ENCODE measurements around the gene BCLAF3. TPM values are rescaled to one million over a fixed set of nuclear protein-coding genes. Genes with fewer than 3 reads are reported as not detected.

Gene BCLAF3
- 0.63 and 1.7 TPM in 2 replicates for polyA plus RNA-seq (2011; rRNA removed)
- polyA minus RNA-seq (2011; rRNA and poly(A)+ RNA removed) = 1.2 and 2.0 TPM in 2 replicates

DNA sequence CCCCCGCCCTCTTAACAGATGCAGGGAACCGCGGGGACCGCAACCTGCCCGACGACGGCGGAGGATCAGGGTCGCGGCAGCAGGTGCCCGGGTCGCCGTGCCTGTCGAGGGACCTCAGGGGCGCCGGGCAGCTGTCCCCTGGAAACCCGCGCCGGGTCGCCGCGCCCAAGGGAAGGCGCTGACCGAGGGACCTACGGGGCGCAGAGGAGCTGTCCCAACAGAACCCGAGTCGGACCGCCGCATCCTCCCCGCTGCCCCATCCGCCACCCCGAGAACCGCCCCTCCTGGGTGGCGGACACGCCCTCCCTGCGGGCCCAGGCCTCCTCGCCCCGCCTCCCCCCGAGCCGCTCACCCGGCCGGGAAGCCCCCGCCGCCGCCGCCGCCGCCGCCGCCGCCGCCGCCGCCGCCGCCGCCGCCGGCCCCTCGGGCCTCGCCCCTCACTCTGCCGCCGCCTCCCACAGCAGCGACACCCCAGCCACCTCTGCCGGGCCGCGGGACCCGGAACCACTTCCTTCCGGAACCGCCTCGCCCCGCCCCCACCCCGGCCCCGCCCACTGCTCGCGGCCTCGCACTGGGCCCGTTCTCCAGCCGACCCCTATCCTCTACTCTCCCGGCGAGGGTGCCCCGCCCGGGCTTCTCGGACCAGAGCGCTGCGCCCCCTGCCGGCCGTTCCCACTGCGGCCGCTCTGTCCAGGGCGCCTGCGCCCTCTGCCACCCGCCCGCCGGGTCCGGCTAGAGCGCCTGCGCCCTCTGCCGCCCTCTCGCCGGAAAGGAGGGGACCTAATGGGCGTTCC is at the start of gene BCLAF3:
BCLAF3 (minus strand) TSS at position 506 of the 794 bp plus-strand sequence. CDS start 20,797 bp downstream, outside the sequence.
- CTCF ChIA-PET = interaction anchor here (0.6 to 1.2 kb wide), 3 partner anchors 9 to 86 kb away, joined by 3 to 5 read pairs (median 3); no protein-coding TSS in a partner anchor
- H3K36me3 ChIP-seq (ENCODE audit: control insufficient read depth, insufficient read depth, low read length) = no peaks in the 10 kb centered on the region
- DNase-seq (ENCODE audit: low read depth) = peak; percentile 15
- peak within 1 kb of the TSS; percentile 77 for H3K4me3 ChIP-seq (ENCODE audit: low read depth, low read length)
- POLR2A ChIA-PET = no interaction called here
- TF ChIP-seq, protein P1, sequence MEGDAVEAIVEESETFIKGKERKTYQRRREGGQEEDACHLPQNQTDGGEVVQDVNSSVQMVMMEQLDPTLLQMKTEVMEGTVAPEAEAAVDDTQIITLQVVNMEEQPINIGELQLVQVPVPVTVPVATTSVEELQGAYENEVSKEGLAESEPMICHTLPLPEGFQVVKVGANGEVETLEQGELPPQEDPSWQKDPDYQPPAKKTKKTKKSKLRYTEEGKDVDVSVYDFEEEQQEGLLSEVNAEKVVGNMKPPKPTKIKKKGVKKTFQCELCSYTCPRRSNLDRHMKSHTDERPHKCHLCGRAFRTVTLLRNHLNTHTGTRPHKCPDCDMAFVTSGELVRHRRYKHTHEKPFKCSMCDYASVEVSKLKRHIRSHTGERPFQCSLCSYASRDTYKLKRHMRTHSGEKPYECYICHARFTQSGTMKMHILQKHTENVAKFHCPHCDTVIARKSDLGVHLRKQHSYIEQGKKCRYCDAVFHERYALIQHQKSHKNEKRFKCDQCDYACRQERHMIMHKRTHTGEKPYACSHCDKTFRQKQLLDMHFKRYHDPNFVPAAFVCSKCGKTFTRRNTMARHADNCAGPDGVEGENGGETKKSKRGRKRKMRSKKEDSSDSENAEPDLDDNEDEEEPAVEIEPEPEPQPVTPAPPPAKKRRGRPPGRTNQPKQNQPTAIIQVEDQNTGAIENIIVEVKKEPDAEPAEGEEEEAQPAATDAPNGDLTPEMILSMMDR (IDR thresholded peaks at IDR 0.05; ENCODE audit: insufficient read depth, low read depth, low read length) = peak; percentile 52
- no peaks in the 10 kb centered on the region for H3K27me3 ChIP-seq (ENCODE audit: control insufficient read depth, insufficient read depth, low read length)

DNA sequence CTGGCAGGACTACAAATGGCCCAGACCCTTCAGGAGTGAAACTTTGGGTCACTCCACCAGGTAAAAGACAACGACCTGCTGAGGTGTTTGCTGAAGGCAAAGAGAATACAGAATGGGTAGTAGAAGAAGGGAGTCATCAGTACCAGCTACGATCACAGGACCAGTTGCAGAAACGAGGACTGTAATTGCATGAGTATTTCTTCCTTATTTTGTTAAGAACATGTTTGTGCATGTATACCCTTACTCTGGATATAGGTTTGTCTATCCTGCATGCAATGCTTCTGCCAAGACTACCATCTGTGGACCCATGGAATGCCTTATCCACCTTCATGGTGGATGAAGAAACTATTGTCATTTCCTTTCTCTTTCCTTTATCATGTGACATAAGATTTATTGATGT is 48.1 kb upstream of the BCLAF3 start:
- CTCF ChIA-PET = no interaction called here
- H3K36me3 ChIP-seq (ENCODE audit: control insufficient read depth, insufficient read depth, low read length) = no peaks in the 10 kb centered on the region
- POLR2A ChIA-PET = no interaction called here
- TF ChIP-seq, protein P1 (IDR thresholded peaks at IDR 0.05; ENCODE audit: insufficient read depth, low read depth, low read length) = no peak
- no peak for DNase-seq (ENCODE audit: low read depth)
- H3K4me3 ChIP-seq (ENCODE audit: low read depth, low read length) = no peak overlapping the region
- no peaks in the 10 kb centered on the region for H3K27me3 ChIP-seq (ENCODE audit: control insufficient read depth, insufficient read depth, low read length)

DNA sequence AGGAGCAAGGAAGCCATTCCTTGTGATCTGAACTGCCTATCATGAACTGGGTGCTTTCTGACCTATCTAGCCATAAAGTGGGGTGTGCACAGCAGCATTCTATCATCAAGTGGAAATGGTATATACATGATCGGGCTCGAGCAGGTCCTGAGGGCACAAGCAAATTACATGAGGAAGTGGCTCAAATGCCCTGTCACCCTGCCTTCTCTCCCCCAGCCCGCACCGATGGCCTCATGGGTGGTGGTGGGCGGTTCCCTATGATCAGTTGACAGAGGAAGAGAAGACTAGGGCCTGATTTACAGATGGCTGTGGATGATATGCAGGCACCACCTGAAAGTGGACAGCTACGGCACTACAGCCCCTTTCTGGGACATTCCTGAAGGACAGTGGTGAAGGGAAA is 46.3 kb upstream of the BCLAF3 start:
- ChIA-PET POLR2A (no interaction called here), CTCF (no interaction called here)
- TF ChIP-seq, protein P1 (IDR thresholded peaks at IDR 0.05; ENCODE audit: insufficient read depth, low read depth, low read length) = no peak
- H3K4me3 ChIP-seq (ENCODE audit: low read depth, low read length) = no peak overlapping the region
- no peak for DNase-seq (ENCODE audit: low read depth)
- H3K27me3 ChIP-seq (ENCODE audit: control insufficient read depth, insufficient read depth, low read length) = no peaks in the 10 kb centered on the region
- H3K36me3 ChIP-seq (ENCODE audit: control insufficient read depth, insufficient read depth, low read length) = no peaks in the 10 kb centered on the region

DNA sequence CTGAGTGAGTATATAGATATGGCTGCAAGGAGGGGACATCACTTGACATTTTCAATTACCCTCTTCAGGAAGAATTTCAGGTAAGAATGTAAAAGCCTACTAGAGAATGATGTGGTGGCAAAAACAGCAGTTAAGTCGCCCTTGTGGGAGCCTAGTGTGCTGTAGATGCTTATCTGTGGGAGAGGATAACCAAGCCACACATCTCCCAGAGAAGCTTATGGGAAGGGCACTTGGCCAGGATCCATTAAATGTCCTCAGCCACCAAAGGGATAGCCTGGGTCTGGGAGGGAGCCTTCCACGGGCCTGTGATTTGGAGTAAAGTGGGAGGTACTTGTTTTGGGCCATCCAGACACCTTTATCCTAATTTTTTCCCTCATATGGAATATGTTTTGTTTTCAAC is 41.3 kb upstream of the BCLAF3 start:
- no peak overlapping the region for H3K4me3 ChIP-seq (ENCODE audit: low read depth, low read length)
- TF ChIP-seq, protein P1 (IDR thresholded peaks at IDR 0.05; ENCODE audit: insufficient read depth, low read depth, low read length) = no peak
- POLR2A ChIA-PET = no interaction called here
- no peak for DNase-seq (ENCODE audit: low read depth)
- CTCF ChIA-PET = no interaction called here
- no peaks in the 10 kb centered on the region for H3K27me3 ChIP-seq (ENCODE audit: control insufficient read depth, insufficient read depth, low read length)
- no peaks in the 10 kb centered on the region for H3K36me3 ChIP-seq (ENCODE audit: control insufficient read depth, insufficient read depth, low read length)

DNA sequence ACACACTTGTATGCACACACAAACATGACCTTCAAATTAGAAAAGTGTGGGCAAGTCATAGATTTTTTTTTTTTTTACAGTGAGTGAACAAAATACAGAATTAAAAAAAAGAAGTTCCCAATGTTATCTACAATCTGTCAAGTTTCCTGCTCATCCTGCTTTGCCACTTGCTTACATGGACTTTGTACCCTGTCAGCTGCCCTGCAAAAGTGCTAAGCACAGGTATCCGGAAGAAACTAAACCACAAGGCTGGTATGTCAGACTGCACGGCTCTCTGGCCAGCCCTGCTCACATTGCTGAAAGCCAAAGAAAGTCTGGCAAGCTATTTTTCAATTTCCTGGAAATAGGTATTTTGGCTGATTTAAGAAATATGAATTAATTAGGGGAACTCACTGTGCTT is 38.9 kb upstream of the BCLAF3 start:
- ChIA-PET CTCF (no interaction called here), POLR2A (no interaction called here)
- TF ChIP-seq, protein P1 (IDR thresholded peaks at IDR 0.05; ENCODE audit: insufficient read depth, low read depth, low read length) = no peak
- Histone ChIP-seq H3K4me3 (ENCODE audit: low read depth, low read length) (no peak overlapping the region), H3K27me3 (ENCODE audit: control insufficient read depth, insufficient read depth, low read length) (no peaks in the 10 kb centered on the region), H3K36me3 (ENCODE audit: control insufficient read depth, insufficient read depth, low read length) (no peaks in the 10 kb centered on the region)
- DNase-seq (ENCODE audit: low read depth) = no peak

Data from BJ (cell line).